Esophagus (tissue), 2 donors: ENCODE measurements around the gene TFDP2. TPM values are rescaled to one million over a fixed set of nuclear protein-coding genes. Genes with fewer than 3 reads are reported as not detected.

Experiments used
- H3K27ac ChIP-seq, 2 donors: one replicate each; pipeline ENCODE4 v1.5.1; 2013; ENCODE audit warnings: low read depth in 2 of 2, mild to moderate bottlenecking in 2 of 2, inconsistent platforms in 1 of 2, low read length in 1 of 2, moderate library complexity in 1 of 2
- H3K27me3 ChIP-seq, 2 donors: one replicate each; pipeline ENCODE4 v1.6.1; 2013; ENCODE audit warnings: low read length in 2 of 2, control low read depth in 1 of 2, mild to moderate bottlenecking in 1 of 2; ENCODE audit not compliant: insufficient read depth in 2 of 2, control insufficient read depth in 1 of 2
- H3K36me3 ChIP-seq, 2 donors: one replicate each; pipeline ENCODE4 v1.6.1; 2013; ENCODE audit warnings: low read length in 1 of 2; ENCODE audit not compliant: control insufficient read depth in 2 of 2, insufficient read depth in 2 of 2
- H3K4me1 ChIP-seq, 2 donors: one replicate each; pipeline ENCODE4 v1.6.1; 2013; ENCODE audit warnings: low read length in 1 of 2; ENCODE audit not compliant: control insufficient read depth in 2 of 2, insufficient read depth in 2 of 2
- H3K4me3 ChIP-seq, 2 donors: one replicate each; pipeline ENCODE4 v1.5.1; 2013; ENCODE audit warnings: low read length in 2 of 2, mild to moderate bottlenecking in 2 of 2, low read depth in 1 of 2, moderate library complexity in 1 of 2
- H3K9me3 ChIP-seq, 2 donors: one replicate each; pipeline ENCODE4 v1.6.1; 2013; ENCODE audit warnings: mild to moderate bottlenecking in 2 of 2, low read depth in 1 of 2, low read length in 1 of 2, moderate library complexity in 1 of 2; ENCODE audit not compliant: control insufficient read depth in 2 of 2, insufficient read depth in 1 of 2
- WGBS, 2 donors: extraction: QIAGEN DNeasy Blood & Tissue Kit; methylation state at CpG; one replicate each; pipeline ENCODE4 v1.1.7; 2013; 5-methylcytosine and 5-hydroxymethylcytosine counted together
- polyA plus RNA-seq, 2 donors: library from polyadenylated mRNA; stranded (reverse); fragments of 200-250 nt; gene quantifications; one replicate each; pipeline ENCODE4 v1.2.3, GENCODE V29; 2013
- donor health status: healthy with polysubstance abuse.
- donor health status: Bipolar disorder and iron deficiency.

Gene TFDP2
- polyA plus RNA-seq, 2 donors, result 6.2 to 10.8 TPM

DNA sequence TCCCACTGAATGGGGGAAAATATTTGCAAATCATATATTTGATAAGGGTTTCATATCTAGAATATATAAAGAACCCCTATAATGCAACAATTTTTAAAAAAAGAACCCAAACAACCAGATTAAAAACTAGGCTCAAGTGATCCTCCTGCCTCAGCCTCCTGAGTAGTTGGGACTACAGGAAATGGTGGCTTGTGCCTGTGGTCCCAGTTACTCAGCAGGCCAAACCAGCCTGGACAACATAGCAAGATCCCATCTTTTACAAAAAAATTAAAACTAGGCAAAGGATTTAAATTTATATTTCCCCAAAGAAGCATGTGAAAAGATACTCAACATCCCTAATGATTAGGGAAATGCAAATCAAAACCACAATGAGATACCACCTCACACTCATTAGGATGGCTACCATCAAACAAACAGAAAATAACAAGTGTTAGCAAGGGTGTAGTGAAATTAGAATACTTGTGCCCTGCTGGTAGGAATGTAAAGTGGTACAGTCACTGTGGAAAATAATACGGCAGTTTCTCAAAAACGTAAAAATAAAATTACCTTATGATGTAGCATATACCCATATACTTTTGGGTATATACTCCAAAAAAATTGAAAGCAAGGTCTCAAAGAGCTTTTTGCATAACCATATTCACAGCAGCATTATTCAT lies 19.7 kb downstream of the TFDP2 start:
- H3K9me3 ChIP-seq, result no peaks in the 10 kb centered on the region
- no peak overlapping the region for H3K4me3 ChIP-seq
- H3K36me3 ChIP-seq, result no peaks in the 10 kb centered on the region
- no peaks in the 10 kb centered on the region for H3K4me1 ChIP-seq
- WGBS, 2 donors, result 96 to 98% methylated on average over 2 of the region's 2 CpGs
- no peaks in the 10 kb centered on the region for H3K27me3 ChIP-seq
- no peak overlapping the region for H3K27ac ChIP-seq

GRCh38 chr3:142127941-142128658 lies 21.2 kb downstream of the TFDP2 start:
- Histone ChIP-seq H3K9me3 (no peaks in the 10 kb centered on the region), H3K4me3 (no peak overlapping the region), H3K27ac (no peak overlapping the region), H3K36me3 (no peaks in the 10 kb centered on the region), H3K4me1 (no peaks in the 10 kb centered on the region), H3K27me3 (no peaks in the 10 kb centered on the region)
- WGBS, 2 donors, result 87% methylated on average over 8 of the region's 8 CpGs

DNA sequence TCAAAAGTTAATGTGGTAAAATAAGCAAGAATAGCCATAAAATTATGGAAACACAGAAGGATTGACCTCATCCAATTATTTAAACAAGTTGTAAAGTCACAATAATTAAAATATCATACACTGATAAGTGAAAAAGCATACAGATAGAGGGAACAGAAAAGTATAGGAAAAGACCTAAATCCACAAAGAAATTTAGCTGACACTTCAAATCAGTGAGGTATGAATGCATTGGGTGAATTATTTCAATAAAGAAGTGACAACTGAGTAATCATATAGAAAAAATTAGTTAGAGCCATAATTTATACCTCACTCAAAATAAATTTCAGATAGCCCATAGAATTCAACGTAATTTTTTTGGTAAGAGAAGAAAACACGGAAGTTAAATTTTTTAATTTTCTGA lies 25.1 kb downstream of the TFDP2 start:
- Histone ChIP-seq H3K36me3 (no peaks in the 10 kb centered on the region), H3K9me3 (no peaks in the 10 kb centered on the region), H3K4me1 (no peaks in the 10 kb centered on the region), H3K27me3 (no peaks in the 10 kb centered on the region), H3K27ac (no peak overlapping the region), H3K4me3 (no peak overlapping the region)
- 93 to 94% methylated on average over 2 of the region's 2 CpGs for WGBS, 2 donors

GRCh38 chr3:142120707-142121106 lies 28.6 kb downstream of the TFDP2 start:
- H3K4me1 ChIP-seq, result no peaks in the 10 kb centered on the region
- no peaks in the 10 kb centered on the region for H3K27me3 ChIP-seq
- H3K4me3 ChIP-seq, result no peak overlapping the region
- H3K27ac ChIP-seq, result no peak overlapping the region
- no peaks in the 10 kb centered on the region for H3K36me3 ChIP-seq
- no peaks in the 10 kb centered on the region for H3K9me3 ChIP-seq
- 36 to 38% methylated on average over 3 of the region's 3 CpGs for WGBS, 2 donors

GRCh38 chr3:142118911-142119310 lies 30.4 kb downstream of the TFDP2 start:
- Histone ChIP-seq H3K36me3 (no peaks in the 10 kb centered on the region), H3K4me3 (no peak overlapping the region), H3K27me3 (no peaks in the 10 kb centered on the region), H3K9me3 (no peaks in the 10 kb centered on the region), H3K27ac (no peak overlapping the region), H3K4me1 (no peaks in the 10 kb centered on the region)
- 96 to 97% methylated on average over 3 of the region's 3 CpGs for WGBS, 2 donors

- Histone ChIP-seq H3K27ac (no peak overlapping the region), H3K4me1 (no peaks in the 10 kb centered on the region), H3K27me3 (no peaks in the 10 kb centered on the region), H3K4me3 (no peak overlapping the region), H3K9me3 (no peaks in the 10 kb centered on the region), H3K36me3 (no peaks in the 10 kb centered on the region)
- WGBS, 2 donors, result 76 to 89% methylated on average over 8 of the region's 8 CpGs
Observed at GRCh38 chr3:142117056-142117851, 32.1 kb downstream of the TFDP2 start.

GRCh38 chr3:142115867-142116668 lies 33.3 kb downstream of the TFDP2 start:
- no peaks in the 10 kb centered on the region for H3K4me1 ChIP-seq
- H3K27ac ChIP-seq, result no peak overlapping the region
- no peaks in the 10 kb centered on the region for H3K36me3 ChIP-seq
- no peaks in the 10 kb centered on the region for H3K9me3 ChIP-seq
- H3K27me3 ChIP-seq, result no peaks in the 10 kb centered on the region
- H3K4me3 ChIP-seq, result no peak overlapping the region
- WGBS, 2 donors, result 92 to 95% methylated on average over 4 of the region's 4 CpGs

DNA sequence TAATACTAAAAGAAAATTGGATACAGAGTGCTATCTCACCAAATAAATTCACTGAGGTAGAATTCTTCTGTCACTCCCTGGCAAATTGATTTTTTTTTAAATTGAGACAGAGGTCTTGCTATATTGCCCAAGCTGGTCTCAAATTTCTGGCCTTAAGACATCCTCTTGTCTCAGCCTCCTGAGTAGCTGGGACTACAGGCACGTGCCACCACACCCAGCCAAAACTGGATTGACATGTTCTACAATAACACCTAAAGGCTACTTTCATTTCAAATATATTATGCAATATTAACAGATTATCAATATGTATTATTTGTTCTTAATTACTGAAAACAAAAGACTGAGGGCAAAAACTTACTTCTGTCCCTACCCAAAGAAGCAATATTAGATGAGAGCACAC lies 36.7 kb downstream of the TFDP2 start:
- H3K36me3 ChIP-seq, result no peaks in the 10 kb centered on the region
- no peaks in the 10 kb centered on the region for H3K4me1 ChIP-seq
- WGBS, 2 donors, result 59 to 60% methylated on average over 1 of the region's 1 CpG
- H3K9me3 ChIP-seq, result no peaks in the 10 kb centered on the region
- no peak overlapping the region for H3K27ac ChIP-seq
- H3K4me3 ChIP-seq, result no peak overlapping the region
- no peaks in the 10 kb centered on the region for H3K27me3 ChIP-seq

- Histone ChIP-seq H3K36me3 (no peaks in the 10 kb centered on the region), H3K4me3 (no peak overlapping the region), H3K9me3 (no peaks in the 10 kb centered on the region), H3K27ac (no peak overlapping the region), H3K4me1 (no peaks in the 10 kb centered on the region), H3K27me3 (no peaks in the 10 kb centered on the region)
- WGBS, 2 donors, result 41 to 83% methylated on average over 2 of the region's 2 CpGs
Observed at GRCh38 chr3:142106548-142106947, 42.8 kb downstream of the TFDP2 start.
